H9 (cell line): ENCODE data around the gene BRF1. TPM values are rescaled to one million over a fixed set of nuclear protein-coding genes. Genes with fewer than 3 reads are reported as not detected.

Experiments used
- DNase-seq: peaks from one replicate; pipeline ENCODE4 v3.0.0-alpha.2; 2017
- H2AFZ ChIP-seq: one replicate; pipeline ENCODE4 v1.6.1; 2013; ENCODE audit warnings: mild to moderate bottlenecking, low read length, control low read depth, moderate library complexity
- H2AK5ac ChIP-seq: 2 replicates; pipeline ENCODE4 v1.6.1; 2013; ENCODE audit warnings: low read length, control low read depth, mixed read lengths; ENCODE audit not compliant: insufficient read length
- H2BK120ac ChIP-seq: one replicate; pipeline ENCODE4 v1.6.1; 2013; ENCODE audit warnings: low read depth, mild to moderate bottlenecking, low read length, control low read depth, inconsistent platforms; ENCODE audit not compliant: poor library complexity, severe bottlenecking
- H2BK12ac ChIP-seq: 2 replicates; pipeline ENCODE4 v1.6.1; 2013; ENCODE audit warnings: low read length, control low read depth, mixed read lengths, low read depth; ENCODE audit not compliant: insufficient read length
- H2BK15ac ChIP-seq: 2 replicates; pipeline ENCODE4 v1.6.1; 2013; ENCODE audit warnings: low read depth, low read length, control low read depth
- H2BK20ac ChIP-seq: one replicate; pipeline ENCODE4 v1.6.1; 2013; ENCODE audit warnings: low read depth, mild to moderate bottlenecking, low read length, control low read depth, inconsistent platforms; ENCODE audit not compliant: poor library complexity, severe bottlenecking
- H2BK5ac ChIP-seq: 2 replicates; pipeline ENCODE4 v1.6.1; 2013; ENCODE audit warnings: low read length, control low read depth, mixed read lengths; ENCODE audit not compliant: insufficient read length
- H3K14ac ChIP-seq: 2 replicates; pipeline ENCODE4 v1.6.1; 2013; ENCODE audit warnings: low read length, control low read depth; ENCODE audit not compliant: insufficient read depth
- H3K18ac ChIP-seq: 2 replicates; pipeline ENCODE4 v1.6.1; 2013; ENCODE audit warnings: low read depth, mild to moderate bottlenecking, mixed read lengths, low read length, control low read depth; ENCODE audit not compliant: insufficient read length
- H3K23ac ChIP-seq: 2 replicates; pipeline ENCODE4 v1.6.1; 2013; ENCODE audit warnings: low read length, control low read depth, mixed read lengths, low read depth; ENCODE audit not compliant: insufficient read length
- H3K23me2 ChIP-seq: 2 replicates; pipeline ENCODE4 v1.6.1; 2013; ENCODE audit warnings: low read depth, mild to moderate bottlenecking, mixed read lengths, low read length, control low read depth; ENCODE audit not compliant: insufficient read length, poor library complexity, severe bottlenecking
- H3K27ac ChIP-seq: 2 replicates; pipeline ENCODE4 v1.5.1; 2013; ENCODE audit warnings: low read length, control low read depth, mixed read lengths, low read depth; ENCODE audit not compliant: insufficient read length
- H3K27me3 ChIP-seq: 2 replicates; pipeline ENCODE4 v1.6.1; 2013; ENCODE audit warnings: low read length, control low read depth, inconsistent platforms; ENCODE audit not compliant: insufficient read depth
- H3K4ac ChIP-seq: 2 replicates; pipeline ENCODE4 v1.6.1; 2013; ENCODE audit warnings: low read depth, mild to moderate bottlenecking, control low read depth, inconsistent platforms, low read length, moderate library complexity
- H3K4me1 ChIP-seq: 2 replicates; pipeline ENCODE4 v1.6.1; 2013; ENCODE audit warnings: low read length, control low read depth, inconsistent platforms; ENCODE audit not compliant: insufficient read depth
- H3K4me2 ChIP-seq: 2 replicates; pipeline ENCODE4 v1.6.1; 2013; ENCODE audit warnings: low read length, control low read depth, mixed read lengths; ENCODE audit not compliant: insufficient read length, insufficient read depth
- H3K56ac ChIP-seq: 2 replicates; pipeline ENCODE4 v1.6.1; 2013; ENCODE audit warnings: low read depth, mild to moderate bottlenecking, mixed read lengths, low read length, control low read depth; ENCODE audit not compliant: insufficient read length
- H3K79me1 ChIP-seq: 2 replicates; pipeline ENCODE4 v1.6.1; 2013; ENCODE audit warnings: low read depth, mild to moderate bottlenecking, moderate library complexity, low read length, control low read depth, inconsistent platforms; ENCODE audit not compliant: insufficient read depth, poor library complexity, severe bottlenecking
- H3K79me2 ChIP-seq: 2 replicates; pipeline ENCODE4 v1.6.1; 2013; ENCODE audit warnings: low read length, control low read depth, inconsistent platforms; ENCODE audit not compliant: insufficient read depth
- H3K9ac ChIP-seq: 2 replicates; pipeline ENCODE4 v1.6.1; 2013; ENCODE audit warnings: low read length, control low read depth, mixed read lengths; ENCODE audit not compliant: insufficient read length; ENCODE audit errors: extremely low read depth
- H3K9me3 ChIP-seq: one replicate; pipeline ENCODE4 v1.6.1; 2013; ENCODE audit warnings: low read depth, low read length, inconsistent platforms; ENCODE audit not compliant: control insufficient read depth
- H3T11ph ChIP-seq: one replicate; pipeline ENCODE4 v1.6.1; 2013; ENCODE audit warnings: mild to moderate bottlenecking, low read length, control low read depth, inconsistent platforms
- H4K20me1 ChIP-seq: one replicate; pipeline ENCODE4 v1.6.1; 2013; ENCODE audit not compliant: control insufficient read depth, insufficient read length, insufficient read depth
- H4K5ac ChIP-seq: 2 replicates; pipeline ENCODE4 v1.6.1; 2013; ENCODE audit warnings: low read depth, mild to moderate bottlenecking, mixed read lengths, low read length, control low read depth; ENCODE audit not compliant: insufficient read length
- H4K8ac ChIP-seq: replicated peaks from 2 replicates; pipeline ENCODE4 v1.6.1; 2013; ENCODE audit warnings: low read length, control low read depth, mixed read lengths, low read depth; ENCODE audit not compliant: insufficient read length
- H4K91ac ChIP-seq: 2 replicates; pipeline ENCODE4 v1.6.1; 2013; ENCODE audit warnings: low read depth, mild to moderate bottlenecking, moderate library complexity, mixed read lengths, low read length, control low read depth; ENCODE audit not compliant: insufficient read length
- H3K27ac Mint-ChIP-seq, 3 experiments: 2 replicates in 2 of 3; 3 replicates in 1 of 3; pipeline ENCODE4 v1.8.0; 2020 to 2021; ENCODE audit warnings: mixed read lengths in 3 of 3, mild to moderate bottlenecking in 1 of 3, moderate library complexity in 1 of 3
- H3K27me3 Mint-ChIP-seq: 2 replicates; pipeline ENCODE4 v1.8.0; 2021; ENCODE audit warnings: low read depth, mild to moderate bottlenecking, moderate library complexity, mixed read lengths
- H3K36me3 Mint-ChIP-seq, 3 experiments: 2 replicates in 2 of 3; 3 replicates in 1 of 3; pipeline ENCODE4 v1.8.0; 2020 to 2021; ENCODE audit warnings: low read depth in 3 of 3, mixed read lengths in 3 of 3; ENCODE audit not compliant: insufficient read depth in 1 of 3
- H3K4me1 Mint-ChIP-seq, 2 experiments: 2 replicates each; pipeline ENCODE4 v1.8.0; 2020; ENCODE audit warnings: mixed read lengths in 2 of 2
- H3K4me3 Mint-ChIP-seq, 2 experiments: 2 replicates in 1 of 2; 3 replicates in 1 of 2; pipeline ENCODE4 v1.8.0; 2020 to 2021; ENCODE audit warnings: mild to moderate bottlenecking in 2 of 2, mixed read lengths in 2 of 2, moderate library complexity in 1 of 2
- H3K9me3 Mint-ChIP-seq, 2 experiments: 2 replicates in 1 of 2; 3 replicates in 1 of 2; pipeline ENCODE4 v1.8.0; 2020; ENCODE audit warnings: mild to moderate bottlenecking in 2 of 2, mixed read lengths in 2 of 2, moderate library complexity in 1 of 2
- CTCF ChIP-seq: fragments of 200-600 bp; sonication (generic); conservative IDR thresholded peaks from 3 replicates; pipeline ENCODE4 v1.8.0; 2021; ENCODE audit warnings: antibody characterized with exemption, mild to moderate bottlenecking
- WGBS: extraction: QIAGEN DNeasy Blood & Tissue Kit; methylation state at CpG from one replicate; pipeline ENCODE4 v1.1.7; 2013; ENCODE audit warnings: missing lambda C conversion rate, low lambda C conversion rate, mixed read lengths; ENCODE audit not compliant: insufficient read length; ENCODE audit errors: extremely low coverage; 5-methylcytosine and 5-hydroxymethylcytosine counted together
- total RNA-seq: library from RNA; stranded (reverse); gene quantifications from 2 replicates; pipeline ENCODE4 v1.2.1, GENCODE V29; 2021

BRF1 gene
- total RNA-seq, 1 experiment from 2014 or later: 28.3 TPM

- WGBS: no CpG with 5 or more reads among the region's 7 CpGs
- no peak overlapping the region for H4K91ac ChIP-seq
- Mint-ChIP-seq H3K4me3 (no peak overlapping the region), H3K4me1 (no peaks in the 10 kb centered on the region), H3K27me3 (no peaks in the 10 kb centered on the region), H3K9me3 (no peaks in the 10 kb centered on the region), H3K27ac (no peak overlapping the region), H3K36me3 (peaks cover 0 to 1% (median 0%) of the 10 kb centered on the region in 3 experiments; a peak in 1 of 7 replicates)
- no peak overlapping the region for H2BK5ac ChIP-seq
- DNase-seq: no peak
- H3T11ph ChIP-seq: no peak overlapping the region
- no peak overlapping the region for H3K23ac ChIP-seq
- no peak overlapping the region for H2AFZ ChIP-seq
- H3K9me3 ChIP-seq: no peaks in the 10 kb centered on the region
- H4K5ac ChIP-seq: no peak overlapping the region
- no peaks in the 10 kb centered on the region for H4K20me1 ChIP-seq
- no peak overlapping the region for H3K14ac ChIP-seq
- no peak overlapping the region for H3K9ac ChIP-seq
- no peaks in the 10 kb centered on the region for H3K27me3 ChIP-seq
- no peak overlapping the region for H2BK20ac ChIP-seq
- H2AK5ac ChIP-seq: no peak overlapping the region
- no peaks in the 10 kb centered on the region for H3K23me2 ChIP-seq
- H3K56ac ChIP-seq: no peak overlapping the region
- no peak overlapping the region for H3K27ac ChIP-seq
- no peak overlapping the region for H3K4me2 ChIP-seq
- no peaks in the 10 kb centered on the region for H3K79me1 ChIP-seq
- no peak overlapping the region for H3K18ac ChIP-seq
- no peak overlapping the region for H3K4ac ChIP-seq
- no peak overlapping the region for H2BK12ac ChIP-seq
- H2BK120ac ChIP-seq: no peak overlapping the region
- TF ChIP-seq CTCF: no peak
- no peaks in the 10 kb centered on the region for H3K79me2 ChIP-seq
- H4K8ac ChIP-seq: no peak overlapping the region
- no peak overlapping the region for H2BK15ac ChIP-seq
- H3K4me1 ChIP-seq: no peaks in the 10 kb centered on the region
These were observed 42.0 kb downstream of the BRF1 start for GRCh38 chr14:105258846-105259245.
